IMR-90 (cell line): ENCODE data around the gene STEAP4. TPM values are rescaled to one million over a fixed set of nuclear protein-coding genes. Genes with fewer than 3 reads are reported as not detected.

Experiments
- ATAC-seq: fragments of 200-7000 bp; cut with Tn5 transposase; 2 replicates; pipeline ENCODE4 v1.9.1; 2020; ENCODE audit warnings: low read depth, mild to moderate bottlenecking, moderate library complexity
- BruUV-seq: library from RNA; stranded (reverse); fragments of 400-500 nt; replicated peaks from 2 replicates; lab custom pipeline; 2021; lab: Mats Ljungman, UMichigan
- CTCF ChIA-PET: fragments of 300-600 bp; formaldehyde crosslinking; extraction: SDS; loops from one replicate; lab custom pipeline; 2021; ENCODE audit warnings: antibody characterized with exemption; lab: Yijun Ruan, JAX
- POLR2A ChIA-PET: fragments of 300-600 bp; sonication (Branson Sonifier 250); formaldehyde crosslinking; loops from one replicate; lab custom pipeline; 2022; ENCODE audit warnings: antibody characterized with exemption; ENCODE audit not compliant: unreplicated experiment; lab: Charles Lee
- DNase-seq: peaks from one replicate; pipeline ENCODE4 v3.0.0; 2013
- H2AFZ ChIP-seq: replicated peaks from 2 replicates; pipeline ENCODE3; 2013; ENCODE audit warnings: low read length, mild to moderate bottlenecking; ENCODE audit not compliant: poor library complexity
- H2AK5ac ChIP-seq: 2 replicates; pipeline ENCODE4 v1.6.1; 2013; ENCODE audit warnings: low read depth, low read length, inconsistent platforms
- H2AK9ac ChIP-seq: replicated peaks from 2 replicates; pipeline ENCODE3; 2013; ENCODE audit warnings: mild to moderate bottlenecking, low read depth, low read length, moderate library complexity; ENCODE audit not compliant: poor library complexity
- H2BK120ac ChIP-seq: 2 replicates; pipeline ENCODE4 v1.6.1; 2013; ENCODE audit warnings: low read depth, low read length, inconsistent platforms
- H2BK15ac ChIP-seq: 3 replicates; pipeline ENCODE4 v1.6.1; 2013; ENCODE audit warnings: low read depth, low read length, inconsistent platforms
- H2BK20ac ChIP-seq: 2 replicates; pipeline ENCODE4 v1.6.1; 2013; ENCODE audit warnings: low read depth, mild to moderate bottlenecking, inconsistent platforms, low read length, moderate library complexity
- H2BK5ac ChIP-seq: 2 replicates; pipeline ENCODE4 v1.6.1; 2013; ENCODE audit warnings: mild to moderate bottlenecking, low read depth, low read length, inconsistent platforms; ENCODE audit not compliant: poor library complexity, severe bottlenecking
- H3K14ac ChIP-seq: replicated peaks from 2 replicates; pipeline ENCODE4 v1.6.1; 2013; ENCODE audit warnings: low read depth, low read length, inconsistent platforms
- H3K18ac ChIP-seq: 2 replicates; pipeline ENCODE4 v1.6.1; 2013; ENCODE audit warnings: low read depth, low read length, control low read depth
- H3K23ac ChIP-seq: 2 replicates; pipeline ENCODE4 v1.6.1; 2013; ENCODE audit warnings: low read depth, low read length, inconsistent platforms
- H3K27ac ChIP-seq: 2 replicates; pipeline ENCODE4 v1.5.1; 2013; ENCODE audit warnings: mild to moderate bottlenecking, control low read depth, low read length; ENCODE audit not compliant: insufficient read depth
- H3K27me3 ChIP-seq: 2 replicates; pipeline ENCODE4 v1.6.1; 2013; ENCODE audit warnings: low read length; ENCODE audit not compliant: control insufficient read depth, insufficient read depth
- H3K36me3 ChIP-seq: 2 replicates; pipeline ENCODE4 v1.6.1; 2013; ENCODE audit warnings: low read length, mixed read lengths; ENCODE audit not compliant: control insufficient read depth, insufficient read depth
- H3K4ac ChIP-seq: 2 replicates; pipeline ENCODE4 v1.6.1; 2013; ENCODE audit warnings: low read depth, low read length, inconsistent platforms
- H3K4me1 ChIP-seq: 2 replicates; pipeline ENCODE4 v1.6.1; 2013; ENCODE audit warnings: low read length, mixed read lengths; ENCODE audit not compliant: control insufficient read depth, insufficient read depth
- H3K4me2 ChIP-seq: 2 replicates; pipeline ENCODE4 v1.6.1; 2013; ENCODE audit warnings: low read depth, mild to moderate bottlenecking, control low read depth, low read length, moderate library complexity
- H3K4me3 ChIP-seq: 2 replicates; pipeline ENCODE4 v1.5.1; 2013; ENCODE audit warnings: low read depth, mild to moderate bottlenecking, control low read depth, low read length, moderate library complexity; ENCODE audit not compliant: insufficient read depth
- H3K56ac ChIP-seq: 2 replicates; pipeline ENCODE4 v1.6.1; 2013; ENCODE audit warnings: low read length, inconsistent platforms; ENCODE audit not compliant: insufficient read depth; ENCODE audit errors: extremely low read depth
- H3K79me1 ChIP-seq, 2 experiments: 2 replicates each; pipeline ENCODE4 v1.6.1; 2013; ENCODE audit warnings: low read length in 2 of 2, inconsistent platforms in 1 of 2, low read depth in 1 of 2
- H3K9ac ChIP-seq: 2 replicates; pipeline ENCODE4 v1.6.1; 2013; ENCODE audit warnings: low read depth, low read length, control low read depth
- H3K9me1 ChIP-seq: 2 replicates; pipeline ENCODE4 v1.6.1; 2013; ENCODE audit warnings: low read length, inconsistent platforms; ENCODE audit not compliant: insufficient read depth
- H3K9me3 ChIP-seq: 2 replicates; pipeline ENCODE4 v1.6.1; 2013; ENCODE audit warnings: low read length; ENCODE audit not compliant: control insufficient read depth, insufficient read depth
- H4K20me1 ChIP-seq: 2 replicates; pipeline ENCODE4 v1.6.1; 2013; ENCODE audit warnings: low read length, inconsistent platforms; ENCODE audit not compliant: insufficient read depth
- H4K5ac ChIP-seq: 2 replicates; pipeline ENCODE4 v1.6.1; 2013; ENCODE audit warnings: mild to moderate bottlenecking, low read depth, low read length, control low read depth
- H4K8ac ChIP-seq, 2 experiments: 2 replicates each; pipeline ENCODE4 v1.6.1; 2013; ENCODE audit warnings: low read depth in 2 of 2, low read length in 2 of 2, control low read depth in 1 of 2, inconsistent platforms in 1 of 2
- H4K91ac ChIP-seq: 2 replicates; pipeline ENCODE4 v1.6.1; 2013; ENCODE audit warnings: low read depth, low read length, inconsistent platforms; ENCODE audit not compliant: insufficient read depth
- MAZ ChIP-seq: IDR thresholded peaks from 2 replicates; pipeline ENCODE4 v1.6.1; 2012; ENCODE audit warnings: low read depth, mild to moderate bottlenecking, low read length, improper control_type of control experiment, moderate library complexity, borderline replicate concordance
- NFE2L2 ChIP-seq: fragments of 150-350 bp; IDR thresholded peaks from 2 replicates; pipeline ENCODE4 v1.6.1; 2016; ENCODE audit warnings: low read depth, mild to moderate bottlenecking, low read length
- POLR2A ChIP-seq: IDR thresholded peaks from 2 replicates; pipeline ENCODE4 v1.6.1; 2012; ENCODE audit warnings: mild to moderate bottlenecking, low read depth, low read length
- RFX5 ChIP-seq: IDR thresholded peaks from 2 replicates; pipeline ENCODE4 v1.8.0; 2012; ENCODE audit warnings: low read depth, mild to moderate bottlenecking, low read length, moderate library complexity
- WGBS, 2 experiments: methylation state at CpG; one replicate each; pipeline versions ENCODE4 v1.1.5 to v1.1.7; 2013; ENCODE audit warnings: missing lambda C conversion rate in 2 of 2; ENCODE audit not compliant: insufficient read length in 1 of 2; ENCODE audit errors: extremely low coverage in 2 of 2; 5-methylcytosine and 5-hydroxymethylcytosine counted together
- dilution Hi-C: fragments of 300-500 bp; cut with HindIII; formaldehyde crosslinking; loops from one replicate; pipeline ENCODE4 v1.14.3; 2018; ENCODE audit warnings: low sequenced_read_pairs; ENCODE audit not compliant: unreplicated experiment
- in situ Hi-C: fragments of 300-500 bp; cut with MboI; formaldehyde crosslinking; loops from 3 replicates; pipeline ENCODE4 v1.14.3; 2019; ENCODE audit warnings: low sequenced_read_pairs, inconsistent platforms, mixed read lengths
- intact Hi-C: fragments of 100-400 bp; cut with micrococcal nuclease; formaldehyde crosslinking; loops from 2 replicates; pipeline ENCODE4 v1.10.0; 2022
- polyA plus RNA-seq, 3 experiments: library from polyadenylated mRNA; depleted of rRNA; stranded (reverse); fragments of >200 nt; gene quantifications; 2 replicates each; pipeline ENCODE4 v1.2.3, GENCODE V29; 2012; ENCODE audit warnings: low replicate concordance in 1 of 3
- total RNA-seq: library from RNA; depleted of rRNA; stranded (reverse); fragments of >200 nt; gene quantifications from 2 replicates; pipeline ENCODE4 v1.2.3, GENCODE V29; 2012

The STEAP4 gene
- total and polyA plus RNA-seq, 2 of the 4 experiments (the other 2 are of a cell fraction): not detected

GRCh38 chr7:88309819-88310218 lies 3.1 kb upstream of the STEAP4 start:
- DNase-seq (no peak), ATAC-seq (no peak)
- Histone ChIP-seq H3K4me3 (no peak overlapping the region), H2BK5ac (no peak overlapping the region), H3K4me2 (no peak overlapping the region), H2AFZ (no peak overlapping the region), H3K27me3 (no peaks in the 10 kb centered on the region; the same call in 1 of the 2 replicates), H4K91ac (no peak overlapping the region), H3K27ac (no peak overlapping the region), H4K5ac (no peak overlapping the region), H3K14ac (no peak overlapping the region), H2AK5ac (no peak overlapping the region), H3K56ac (no peak overlapping the region), H3K18ac (no peak overlapping the region), H4K20me1 (no peaks in the 10 kb centered on the region), H2BK20ac (no peak overlapping the region), H3K79me1 (no peaks in the 10 kb centered on the region), H3K4me1 (no peaks in the 10 kb centered on the region), H3K36me3 (no peaks in the 10 kb centered on the region), H3K9me3 (no peaks in the 10 kb centered on the region), H3K9ac (no peak overlapping the region), H2BK120ac (no peak overlapping the region), H3K23ac (no peak overlapping the region), H3K9me1 (no peaks in the 10 kb centered on the region), H2BK15ac (no peak overlapping the region), H2AK9ac (no peak overlapping the region), H3K4ac (no peak overlapping the region), H4K8ac (no peak overlapping the region)
- intact Hi-C loops (no loop called here), dilution Hi-C loops (no loop called here), in situ Hi-C loops (no loop called here)
- WGBS, 2 experiments: no CpG with 5 or more reads among the region's 2 CpGs
- TF ChIP-seq MAZ: no peak
- no peak for TF ChIP-seq RFX5
- TF ChIP-seq NFE2L2: no peak
- TF ChIP-seq POLR2A: no peak
- no TSS peak for BruUV-seq
- CTCF ChIA-PET: no interaction called here
- POLR2A ChIA-PET: no interaction called here
